ENCODE measurements around the gene DICER1.

GRCh38 chr14:95196826-95197545, 39.7 kb upstream of the DICER1 start:
- TF ChIP-seq STAT1 (IDR thresholded peaks at IDR 0.05; ENCODE audit: unreplicated experiment) (no peak), JUNB (IDR thresholded peaks at IDR 0.05; ENCODE audit: unreplicated experiment) (no peak), CTCF (conservative IDR thresholded peaks at IDR 0.05; ENCODE audit: low read depth in 2 of 2) (no peak), POLR2AphosphoS5 (IDR thresholded peaks at IDR 0.05; ENCODE audit: low read depth) (no peak), EZH2 (IDR thresholded peaks at IDR 0.05; ENCODE audit: low read depth, unreplicated experiment) (no peak)
